ENCODE data around the gene NPHP1.

Gene NPHP1

GRCh38 chr2:110134025-110134424 lies 70.8 kb downstream of the NPHP1 start:
- Histone ChIP-seq H3K9me3 (ENCODE audit: control insufficient read depth, low read length) (no peaks in the 10 kb centered on the region), H3K27me3 (replicated peaks; ENCODE audit: control insufficient read depth, insufficient read depth, low read length, poor library complexity, severe bottlenecking) (no peaks in the 10 kb centered on the region)

GRCh38 chr2:110131166-110131565 lies 73.6 kb downstream of the NPHP1 start:
- no peaks in the 10 kb centered on the region for H3K9me3 ChIP-seq (ENCODE audit: control insufficient read depth, low read length)

More at GRCh38 chr2:110134025-110134424, 70.8 kb downstream of the NPHP1 start:
- DNase-seq, result no peak
- no peaks in the 10 kb centered on the region for H3K4me1 ChIP-seq (ENCODE audit: control insufficient read depth, insufficient read depth, low read length, poor library complexity, severe bottlenecking)
- no peaks in the 10 kb centered on the region for H3K36me3 ChIP-seq (ENCODE audit: control insufficient read depth, insufficient read depth, low read length)
- no peak overlapping the region for H3K4me3 ChIP-seq (ENCODE audit: insufficient read depth, low read depth, low read length, poor library complexity, severe bottlenecking)
- no peak overlapping the region for H3K27ac ChIP-seq (ENCODE audit: insufficient read depth, low read length, poor library complexity, severe bottlenecking)

GRCh38 chr2:110130757-110131156 lies 74.1 kb downstream of the NPHP1 start:
- no peaks in the 10 kb centered on the region for H3K4me1 ChIP-seq (ENCODE audit: control insufficient read depth, insufficient read depth, low read length, poor library complexity, severe bottlenecking)
- H3K27ac ChIP-seq (ENCODE audit: insufficient read depth, low read length, poor library complexity, severe bottlenecking), result no peak overlapping the region
- DNase-seq, result no peak
- no peak overlapping the region for H3K4me3 ChIP-seq (ENCODE audit: insufficient read depth, low read depth, low read length, poor library complexity, severe bottlenecking)
- H3K9me3 ChIP-seq (ENCODE audit: control insufficient read depth, low read length), result no peaks in the 10 kb centered on the region
- H3K36me3 ChIP-seq (ENCODE audit: control insufficient read depth, insufficient read depth, low read length), result no peaks in the 10 kb centered on the region
- H3K27me3 ChIP-seq (replicated peaks; ENCODE audit: control insufficient read depth, insufficient read depth, low read length, poor library complexity, severe bottlenecking), result no peaks in the 10 kb centered on the region

More at GRCh38 chr2:110131166-110131565, 73.6 kb downstream of the NPHP1 start:
- Histone ChIP-seq H3K27ac (ENCODE audit: insufficient read depth, low read length, poor library complexity, severe bottlenecking) (no peak overlapping the region), H3K36me3 (ENCODE audit: control insufficient read depth, insufficient read depth, low read length) (no peaks in the 10 kb centered on the region), H3K4me1 (ENCODE audit: control insufficient read depth, insufficient read depth, low read length, poor library complexity, severe bottlenecking) (no peaks in the 10 kb centered on the region), H3K4me3 (ENCODE audit: insufficient read depth, low read depth, low read length, poor library complexity, severe bottlenecking) (no peak overlapping the region), H3K27me3 (replicated peaks; ENCODE audit: control insufficient read depth, insufficient read depth, low read length, poor library complexity, severe bottlenecking) (no peaks in the 10 kb centered on the region)
- no peak for DNase-seq

GRCh38 chr2:110126906-110127305 lies 77.9 kb downstream of the NPHP1 start:
- DNase-seq, result no peak
- H3K27ac ChIP-seq (ENCODE audit: insufficient read depth, low read length, poor library complexity, severe bottlenecking), result no peak overlapping the region
- H3K9me3 ChIP-seq (ENCODE audit: control insufficient read depth, low read length), result no peaks in the 10 kb centered on the region
- no peak overlapping the region for H3K4me3 ChIP-seq (ENCODE audit: insufficient read depth, low read depth, low read length, poor library complexity, severe bottlenecking)
- no peaks in the 10 kb centered on the region for H3K27me3 ChIP-seq (replicated peaks; ENCODE audit: control insufficient read depth, insufficient read depth, low read length, poor library complexity, severe bottlenecking)
- H3K4me1 ChIP-seq (ENCODE audit: control insufficient read depth, insufficient read depth, low read length, poor library complexity, severe bottlenecking), result no peaks in the 10 kb centered on the region
- no peaks in the 10 kb centered on the region for H3K36me3 ChIP-seq (ENCODE audit: control insufficient read depth, insufficient read depth, low read length)

GRCh38 chr2:110126086-110126773 lies 78.6 kb downstream of the NPHP1 start:
- no peaks in the 10 kb centered on the region for H3K9me3 ChIP-seq (ENCODE audit: control insufficient read depth, low read length)
- no peak overlapping the region for H3K4me3 ChIP-seq (ENCODE audit: insufficient read depth, low read depth, low read length, poor library complexity, severe bottlenecking)
- H3K27me3 ChIP-seq (replicated peaks; ENCODE audit: control insufficient read depth, insufficient read depth, low read length, poor library complexity, severe bottlenecking), result no peaks in the 10 kb centered on the region
- DNase-seq, result no peak
- H3K27ac ChIP-seq (ENCODE audit: insufficient read depth, low read length, poor library complexity, severe bottlenecking), result no peak overlapping the region
- H3K36me3 ChIP-seq (ENCODE audit: control insufficient read depth, insufficient read depth, low read length), result no peaks in the 10 kb centered on the region
- no peaks in the 10 kb centered on the region for H3K4me1 ChIP-seq (ENCODE audit: control insufficient read depth, insufficient read depth, low read length, poor library complexity, severe bottlenecking)

GRCh38 chr2:110124939-110125691 lies 79.7 kb downstream of the NPHP1 start:
- no peak for DNase-seq
- Histone ChIP-seq H3K36me3 (ENCODE audit: control insufficient read depth, insufficient read depth, low read length) (no peaks in the 10 kb centered on the region), H3K9me3 (ENCODE audit: control insufficient read depth, low read length) (no peaks in the 10 kb centered on the region), H3K27me3 (replicated peaks; ENCODE audit: control insufficient read depth, insufficient read depth, low read length, poor library complexity, severe bottlenecking) (no peaks in the 10 kb centered on the region), H3K4me3 (ENCODE audit: insufficient read depth, low read depth, low read length, poor library complexity, severe bottlenecking) (no peak overlapping the region), H3K4me1 (ENCODE audit: control insufficient read depth, insufficient read depth, low read length, poor library complexity, severe bottlenecking) (no peaks in the 10 kb centered on the region), H3K27ac (ENCODE audit: insufficient read depth, low read length, poor library complexity, severe bottlenecking) (no peak overlapping the region)

- no peak for DNase-seq
- no peaks in the 10 kb centered on the region for H3K27me3 ChIP-seq (replicated peaks; ENCODE audit: control insufficient read depth, insufficient read depth, low read length, poor library complexity, severe bottlenecking)
- H3K36me3 ChIP-seq (ENCODE audit: control insufficient read depth, insufficient read depth, low read length), result no peaks in the 10 kb centered on the region
- no peak overlapping the region for H3K4me3 ChIP-seq (ENCODE audit: insufficient read depth, low read depth, low read length, poor library complexity, severe bottlenecking)
- no peak overlapping the region for H3K27ac ChIP-seq (ENCODE audit: insufficient read depth, low read length, poor library complexity, severe bottlenecking)
- H3K4me1 ChIP-seq (ENCODE audit: control insufficient read depth, insufficient read depth, low read length, poor library complexity, severe bottlenecking), result no peaks in the 10 kb centered on the region
- H3K9me3 ChIP-seq (ENCODE audit: control insufficient read depth, low read length), result no peaks in the 10 kb centered on the region
Observed at GRCh38 chr2:110124038-110124825, 80.6 kb downstream of the NPHP1 start.

- H3K27ac ChIP-seq (ENCODE audit: insufficient read depth, low read length, poor library complexity, severe bottlenecking), result no peak overlapping the region
- H3K9me3 ChIP-seq (ENCODE audit: control insufficient read depth, low read length), result no peaks in the 10 kb centered on the region
- H3K4me3 ChIP-seq (ENCODE audit: insufficient read depth, low read depth, low read length, poor library complexity, severe bottlenecking), result no peak overlapping the region
- H3K36me3 ChIP-seq (ENCODE audit: control insufficient read depth, insufficient read depth, low read length), result no peaks in the 10 kb centered on the region
- H3K4me1 ChIP-seq (ENCODE audit: control insufficient read depth, insufficient read depth, low read length, poor library complexity, severe bottlenecking), result no peaks in the 10 kb centered on the region
- DNase-seq, result no peak
- H3K27me3 ChIP-seq (replicated peaks; ENCODE audit: control insufficient read depth, insufficient read depth, low read length, poor library complexity, severe bottlenecking), result no peaks in the 10 kb centered on the region
Observed at GRCh38 chr2:110121592-110121991, 83.2 kb downstream of the NPHP1 start.

- no peaks in the 10 kb centered on the region for H3K9me3 ChIP-seq (ENCODE audit: control insufficient read depth, low read length)
- H3K4me1 ChIP-seq (ENCODE audit: control insufficient read depth, insufficient read depth, low read length, poor library complexity, severe bottlenecking), result no peaks in the 10 kb centered on the region
- no peak overlapping the region for H3K4me3 ChIP-seq (ENCODE audit: insufficient read depth, low read depth, low read length, poor library complexity, severe bottlenecking)
- H3K27ac ChIP-seq (ENCODE audit: insufficient read depth, low read length, poor library complexity, severe bottlenecking), result no peak overlapping the region
- H3K36me3 ChIP-seq (ENCODE audit: control insufficient read depth, insufficient read depth, low read length), result no peaks in the 10 kb centered on the region
- peaks cover 4% of the 10 kb centered on the region for H3K27me3 ChIP-seq (replicated peaks; ENCODE audit: control insufficient read depth, insufficient read depth, low read length, poor library complexity, severe bottlenecking)
- no peak for DNase-seq
Observed at GRCh38 chr2:110121052-110121334, 83.8 kb downstream of the NPHP1 start.
